ENCODE results near the gene RARS1. TPM values are rescaled to one million over a fixed set of nuclear protein-coding genes. Genes with fewer than 3 reads are reported as not detected.

The RARS1 gene
- polyA plus RNA-seq, 2 of the 4 experiments (the other 2 are of a cell fraction) = 107 to 142 TPM

DNA sequence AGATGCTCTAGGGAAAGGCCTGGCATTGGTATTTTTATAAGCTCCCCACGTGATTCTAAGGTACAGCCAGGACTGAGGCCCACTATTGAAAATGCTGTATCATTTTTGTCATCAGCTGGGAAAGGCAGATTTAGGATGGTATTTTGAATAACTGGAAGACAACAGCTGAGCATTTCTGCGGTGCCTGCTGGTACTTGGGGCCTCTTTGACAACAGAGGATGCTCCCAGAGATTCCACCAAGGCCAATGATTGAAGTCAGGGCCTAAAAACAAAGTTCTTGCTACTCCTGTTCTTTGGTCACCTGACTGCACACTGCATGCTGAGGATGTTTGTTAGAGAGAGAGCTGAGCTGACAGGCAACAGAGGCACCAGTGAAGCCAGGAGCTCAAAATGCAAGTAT, 50.9 kb downstream of the RARS1 start (continued):
- TF ChIP-seq USF2 (IDR thresholded peaks at IDR 0.05) = no peak
- TF ChIP-seq, protein P1, sequence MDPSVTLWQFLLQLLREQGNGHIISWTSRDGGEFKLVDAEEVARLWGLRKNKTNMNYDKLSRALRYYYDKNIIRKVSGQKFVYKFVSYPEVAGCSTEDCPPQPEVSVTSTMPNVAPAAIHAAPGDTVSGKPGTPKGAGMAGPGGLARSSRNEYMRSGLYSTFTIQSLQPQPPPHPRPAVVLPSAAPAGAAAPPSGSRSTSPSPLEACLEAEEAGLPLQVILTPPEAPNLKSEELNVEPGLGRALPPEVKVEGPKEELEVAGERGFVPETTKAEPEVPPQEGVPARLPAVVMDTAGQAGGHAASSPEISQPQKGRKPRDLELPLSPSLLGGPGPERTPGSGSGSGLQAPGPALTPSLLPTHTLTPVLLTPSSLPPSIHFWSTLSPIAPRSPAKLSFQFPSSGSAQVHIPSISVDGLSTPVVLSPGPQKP (IDR thresholded peaks at IDR 0.05; ENCODE audit: low read depth, low read length) = no peak

- ATAC-seq (no peak), FAIRE-seq (no peak), DNase-seq (ENCODE audit: low read depth in 1 of 2, low spot score in 1 of 2) (no peak)
- TF ChIP-seq HOXB5 (CRISPR knock-in tag; IDR thresholded peaks at IDR 0.05) = no peak
- no peak for TF ChIP-seq EHMT2 (IDR thresholded peaks at IDR 0.05; ENCODE audit: low read depth)
- TF ChIP-seq POLR2AphosphoS2 (conservative IDR thresholded peaks at IDR 0.05; ENCODE audit: low read length) = no peak
- TF ChIP-seq RCOR1 (IDR thresholded peaks at IDR 0.05; ENCODE audit: low read depth, low read length) = no peak
- no peak for TF ChIP-seq REST (IDR thresholded peaks at IDR 0.05)
- WGBS (ENCODE audit: missing lambda C conversion rate) = 89% methylated on average over 7 of the region's 7 CpGs
- CTCF ChIA-PET = interaction anchor here (0.6 kb wide), 1 partner anchor 254 kb away, joined by 3 read pairs; no protein-coding TSS in a partner anchor
- no peak overlapping the region for H3K27ac ChIP-seq
- no peak overlapping the region for H3K4me3 ChIP-seq
- H3K4me1 ChIP-seq = peaks cover 8% of the 10 kb centered on the region; the same call in 2 of the 3 replicates
- no peak overlapping the region for H3K4me2 ChIP-seq
- POLR2A ChIA-PET = no interaction called here
- no peaks in the 10 kb centered on the region for H3K9me3 ChIP-seq
These were observed 63.3 kb downstream of the RARS1 start for GRCh38 chr5:168549554-168549953.

GRCh38 chr5:168550656-168551055, 64.4 kb downstream of the RARS1 start:
- ChIA-PET POLR2A (no interaction called here), CTCF (no interaction called here)
- Histone ChIP-seq H3K4me3 (no peak overlapping the region), H3K4me1 (peaks cover 8% of the 10 kb centered on the region; the same call in 2 of the 3 replicates), H3K9me3 (no peaks in the 10 kb centered on the region), H3K27ac (no peak overlapping the region), H3K4me2 (no peak overlapping the region)
- DNase-seq (ENCODE audit: low read depth in 1 of 2, low spot score in 1 of 2) (no peak), ATAC-seq (no peak), FAIRE-seq (peak; percentile 68)
- TF ChIP-seq MYC (IDR thresholded peaks at IDR 0.05; ENCODE audit: borderline replicate concordance, low read length) (no peak), HOXA7 (CRISPR knock-in tag; IDR thresholded peaks at IDR 0.05) (no peak), POLR2AphosphoS2 (conservative IDR thresholded peaks at IDR 0.05; ENCODE audit: low read length) (no peak), HOXB13 (CRISPR knock-in tag; IDR thresholded peaks at IDR 0.05; ENCODE audit: low read depth) (no peak), HES2 (IDR thresholded peaks at IDR 0.05) (no peak)

DNA sequence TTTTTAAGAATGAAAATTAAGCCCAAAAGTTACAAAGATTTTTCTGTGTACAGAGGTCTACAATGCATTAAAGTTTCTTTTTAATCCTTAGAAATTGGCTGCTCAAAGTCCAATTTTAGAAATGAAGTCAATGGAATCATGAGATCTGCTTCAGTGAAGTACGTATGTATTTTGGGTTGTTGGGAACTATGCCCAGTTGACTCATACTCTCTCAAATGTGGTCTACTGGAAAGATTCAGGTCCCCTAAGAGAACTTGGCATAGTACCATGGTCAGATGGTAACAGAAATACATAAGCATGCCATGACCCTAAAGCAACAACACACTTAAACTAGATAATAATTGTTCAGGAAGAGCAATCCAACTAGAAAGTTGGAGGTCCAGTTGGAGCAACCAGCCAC, 65.9 kb downstream of the RARS1 start:
- WGBS (ENCODE audit: missing lambda C conversion rate) = 88% methylated on average over 1 of the region's 1 CpG
- DNase-seq (ENCODE audit: low read depth in 1 of 2, low spot score in 1 of 2) (no peak), FAIRE-seq (no peak), ATAC-seq (peak in 1 of 2 experiments; percentile 28; a peak in 2 of 6 replicates)
- Histone ChIP-seq H3K9me3 (no peaks in the 10 kb centered on the region), H3K27ac (no peak overlapping the region), H3K4me1 (peaks cover 8% of the 10 kb centered on the region; the same call in 2 of the 3 replicates), H3K4me2 (0 out of 3 replicates have a peak overlapping the region, but pooled peaks have one; percentile 10), H3K4me3 (no peak overlapping the region)
- ChIA-PET POLR2A (no interaction called here), CTCF (no interaction called here)
- no peak for TF ChIP-seq PBX3 (IDR thresholded peaks at IDR 0.05)
- no peak for TF ChIP-seq FOXS1 (CRISPR knock-in tag; IDR thresholded peaks at IDR 0.05)
- TF ChIP-seq PHF8 (IDR thresholded peaks at IDR 0.05; ENCODE audit: borderline replicate concordance, low read depth) = no peak
- TF ChIP-seq HOXA7 (CRISPR knock-in tag; IDR thresholded peaks at IDR 0.05) = no peak
- TF ChIP-seq EHF (CRISPR knock-in tag; IDR thresholded peaks at IDR 0.05) = no peak
- TF ChIP-seq REST (IDR thresholded peaks at IDR 0.05) = no peak
- TF ChIP-seq SMC3 (IDR thresholded peaks at IDR 0.05) = no peak
- no peak for TF ChIP-seq GATA3 (IDR thresholded peaks at IDR 0.05; ENCODE audit: borderline replicate concordance)
- TF ChIP-seq HDAC2 (IDR thresholded peaks at IDR 0.05) = no peak
- no peak for TF ChIP-seq USF2 (IDR thresholded peaks at IDR 0.05)
